ENCODE measurements around the gene C9orf85.

The C9orf85 gene

GRCh38 chr9:71909887-71910649 is 1.4 kb upstream of the C9orf85 start:
- Histone ChIP-seq H3K27ac (ENCODE audit: low read depth, low read length) (peak overlapping the region; percentile 96), H3K27me3 (ENCODE audit: control insufficient read depth in 1 of 2, insufficient read depth in 2 of 2, low read length in 2 of 2) (no peaks in the 10 kb centered on the region), H3K36me3 (ENCODE audit: insufficient read depth, low read length) (no peaks in the 10 kb centered on the region), H3K9me3 (ENCODE audit: low read length) (no peaks in the 10 kb centered on the region), H3K4me3 (ENCODE audit: low read depth in 1 of 2, low read length in 2 of 2) (peak overlapping the region; percentile 81 to 99), H3K4me1 (ENCODE audit: insufficient read depth, low read length) (peaks cover 20% of the 10 kb centered on the region), H3K9ac (ENCODE audit: low read length) (peak overlapping the region; percentile 58)

- H3K4me1 ChIP-seq (ENCODE audit: insufficient read depth, low read length), result peaks cover 20% of the 10 kb centered on the region
These were observed 784 bp upstream of the C9orf85 start for GRCh38 chr9:71910650-71911060.

GRCh38 chr9:71911908-71912335 is 483 bp downstream of the C9orf85 start:
- Histone ChIP-seq H3K36me3 (ENCODE audit: insufficient read depth, low read length) (no peaks in the 10 kb centered on the region), H3K9me3 (ENCODE audit: low read length) (no peaks in the 10 kb centered on the region), H3K27me3 (ENCODE audit: control insufficient read depth in 1 of 2, insufficient read depth in 2 of 2, low read length in 2 of 2) (no peaks in the 10 kb centered on the region), H3K9ac (ENCODE audit: low read length) (peak overlapping the region; percentile 58), H3K27ac (ENCODE audit: low read depth, low read length) (peak overlapping the region; percentile 88), H3K4me1 (ENCODE audit: insufficient read depth, low read length) (peaks cover 20% of the 10 kb centered on the region), H3K4me3 (ENCODE audit: low read depth in 1 of 2, low read length in 2 of 2) (peak overlapping the region; percentile 78 to 99)

More at GRCh38 chr9:71910650-71911060, 784 bp upstream of the C9orf85 start:
- peak overlapping the region; percentile 81 to 99 for H3K4me3 ChIP-seq (ENCODE audit: low read depth in 1 of 2, low read length in 2 of 2)
- H3K27ac ChIP-seq (ENCODE audit: low read depth, low read length), result peak overlapping the region; percentile 96
- no peaks in the 10 kb centered on the region for H3K36me3 ChIP-seq (ENCODE audit: insufficient read depth, low read length)
- H3K9me3 ChIP-seq (ENCODE audit: low read length), result no peaks in the 10 kb centered on the region
- H3K9ac ChIP-seq (ENCODE audit: low read length), result peak overlapping the region; percentile 58
- H3K27me3 ChIP-seq (ENCODE audit: control insufficient read depth in 1 of 2, insufficient read depth in 2 of 2, low read length in 2 of 2), result no peaks in the 10 kb centered on the region

- Histone ChIP-seq H3K4me3 (ENCODE audit: low read depth in 1 of 2, low read length in 2 of 2) (no peak overlapping the region), H3K27me3 (ENCODE audit: control insufficient read depth in 1 of 2, insufficient read depth in 2 of 2, low read length in 2 of 2) (no peaks in the 10 kb centered on the region), H3K36me3 (ENCODE audit: insufficient read depth, low read length) (no peaks in the 10 kb centered on the region), H3K4me1 (ENCODE audit: insufficient read depth, low read length) (peaks cover 10% of the 10 kb centered on the region), H3K9me3 (ENCODE audit: low read length) (no peaks in the 10 kb centered on the region), H3K27ac (ENCODE audit: low read depth, low read length) (no peak overlapping the region), H3K9ac (ENCODE audit: low read length) (no peak overlapping the region)
These were observed 4.1 kb downstream of the C9orf85 start for GRCh38 chr9:71915495-71915894.

DNA sequence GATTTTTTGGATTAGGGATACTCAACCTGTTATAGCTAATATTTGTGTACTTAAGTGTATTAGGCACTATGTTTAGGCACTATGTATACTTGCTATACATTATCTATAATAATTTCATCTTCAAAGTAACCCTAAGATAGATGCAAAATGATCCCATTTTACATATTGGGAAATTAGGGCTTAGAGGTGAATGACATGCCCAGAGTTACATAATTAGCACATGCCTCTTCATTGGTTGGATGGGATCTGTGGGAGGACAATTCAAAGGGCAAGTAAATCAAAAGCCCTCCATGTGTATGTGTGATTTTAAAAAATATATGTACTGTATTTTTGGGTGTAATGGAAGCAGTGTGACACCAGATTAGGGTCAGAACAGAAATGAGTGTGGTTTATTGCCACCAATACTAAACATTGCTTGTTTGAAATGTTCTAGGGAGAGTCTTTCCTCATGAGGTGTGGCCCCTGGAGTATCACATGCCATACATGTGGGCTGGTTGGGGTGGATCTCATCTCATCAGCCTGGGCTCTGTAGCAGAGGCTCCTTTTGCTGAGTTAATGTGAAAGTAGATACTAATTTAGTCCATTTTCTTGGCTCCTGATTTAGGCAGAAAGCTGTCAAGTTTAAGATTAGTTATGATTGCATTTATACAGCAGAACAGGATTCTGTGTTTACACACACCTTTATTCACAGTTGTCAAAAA is 5.5 kb downstream of the C9orf85 start:
- H3K9ac ChIP-seq (ENCODE audit: low read length), result no peak overlapping the region
- no peaks in the 10 kb centered on the region for H3K36me3 ChIP-seq (ENCODE audit: insufficient read depth, low read length)
- H3K9me3 ChIP-seq (ENCODE audit: low read length), result no peaks in the 10 kb centered on the region
- H3K27ac ChIP-seq (ENCODE audit: low read depth, low read length), result no peak overlapping the region
- no peaks in the 10 kb centered on the region for H3K27me3 ChIP-seq (ENCODE audit: control insufficient read depth in 1 of 2, insufficient read depth in 2 of 2, low read length in 2 of 2)
- H3K4me1 ChIP-seq (ENCODE audit: insufficient read depth, low read length), result peaks cover 9% of the 10 kb centered on the region
- no peak overlapping the region for H3K4me3 ChIP-seq (ENCODE audit: low read depth in 1 of 2, low read length in 2 of 2)

- Histone ChIP-seq H3K4me3 (ENCODE audit: low read depth in 1 of 2, low read length in 2 of 2) (no peak overlapping the region), H3K4me1 (ENCODE audit: insufficient read depth, low read length) (no peaks in the 10 kb centered on the region), H3K27me3 (ENCODE audit: control insufficient read depth in 1 of 2, insufficient read depth in 2 of 2, low read length in 2 of 2) (no peaks in the 10 kb centered on the region), H3K36me3 (ENCODE audit: insufficient read depth, low read length) (no peaks in the 10 kb centered on the region), H3K9ac (ENCODE audit: low read length) (no peak overlapping the region), H3K27ac (ENCODE audit: low read depth, low read length) (no peak overlapping the region), H3K9me3 (ENCODE audit: low read length) (no peaks in the 10 kb centered on the region)
These were observed 7.0 kb downstream of the C9orf85 start for GRCh38 chr9:71918419-71918818.

- Histone ChIP-seq H3K4me1 (ENCODE audit: insufficient read depth, low read length) (no peaks in the 10 kb centered on the region), H3K4me3 (ENCODE audit: low read depth in 1 of 2, low read length in 2 of 2) (no peak overlapping the region), H3K9ac (ENCODE audit: low read length) (no peak overlapping the region), H3K27me3 (ENCODE audit: control insufficient read depth in 1 of 2, insufficient read depth in 2 of 2, low read length in 2 of 2) (no peaks in the 10 kb centered on the region), H3K36me3 (ENCODE audit: insufficient read depth, low read length) (no peaks in the 10 kb centered on the region), H3K27ac (ENCODE audit: low read depth, low read length) (no peak overlapping the region), H3K9me3 (ENCODE audit: low read length) (no peaks in the 10 kb centered on the region)
These were observed 9.2 kb downstream of the C9orf85 start for GRCh38 chr9:71920456-71921189.

DNA sequence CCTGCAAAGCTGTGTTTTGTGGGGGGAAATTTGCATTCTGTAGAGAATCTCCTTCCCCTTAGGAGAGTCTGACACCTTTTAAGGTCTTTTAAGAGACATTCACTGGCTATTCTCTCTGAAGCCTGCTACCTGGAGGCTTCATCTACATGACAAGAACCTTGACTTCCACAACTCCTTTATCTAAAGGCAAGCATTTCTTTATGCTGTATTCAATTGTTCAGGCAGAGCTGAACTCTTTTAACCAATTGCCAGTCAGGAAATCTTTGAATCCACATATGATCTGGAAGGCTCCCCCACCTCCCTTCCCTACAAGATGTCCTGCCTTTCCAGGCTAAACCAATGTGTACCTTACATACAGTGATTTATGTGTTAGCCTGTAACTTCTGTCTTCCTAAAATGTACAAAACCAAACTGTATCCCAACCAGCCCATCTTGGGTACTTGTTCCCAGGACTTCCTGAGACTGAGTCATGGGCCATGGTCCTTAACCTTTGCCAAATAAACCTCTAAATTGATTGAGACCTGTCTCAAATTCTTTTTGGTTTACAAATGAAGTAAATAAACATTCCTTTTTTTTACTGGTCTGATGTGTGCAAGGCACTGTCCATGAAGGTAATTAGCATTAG is 9.9 kb downstream of the C9orf85 start:
- Histone ChIP-seq H3K36me3 (ENCODE audit: insufficient read depth, low read length) (no peaks in the 10 kb centered on the region), H3K27ac (ENCODE audit: low read depth, low read length) (no peak overlapping the region), H3K4me1 (ENCODE audit: insufficient read depth, low read length) (no peaks in the 10 kb centered on the region), H3K9me3 (ENCODE audit: low read length) (no peaks in the 10 kb centered on the region), H3K4me3 (ENCODE audit: low read depth in 1 of 2, low read length in 2 of 2) (no peak overlapping the region), H3K27me3 (ENCODE audit: control insufficient read depth in 1 of 2, insufficient read depth in 2 of 2, low read length in 2 of 2) (no peaks in the 10 kb centered on the region), H3K9ac (ENCODE audit: low read length) (no peak overlapping the region)

- Histone ChIP-seq H3K4me1 (ENCODE audit: insufficient read depth, low read length) (peaks cover 4% of the 10 kb centered on the region), H3K27me3 (ENCODE audit: control insufficient read depth in 1 of 2, insufficient read depth in 2 of 2, low read length in 2 of 2) (no peaks in the 10 kb centered on the region), H3K27ac (ENCODE audit: low read depth, low read length) (no peak overlapping the region), H3K4me3 (ENCODE audit: low read depth in 1 of 2, low read length in 2 of 2) (no peak overlapping the region), H3K9me3 (ENCODE audit: low read length) (no peaks in the 10 kb centered on the region), H3K9ac (ENCODE audit: low read length) (no peak overlapping the region), H3K36me3 (ENCODE audit: insufficient read depth, low read length) (no peaks in the 10 kb centered on the region)
These were observed 13.1 kb downstream of the C9orf85 start for GRCh38 chr9:71924576-71924975.

DNA sequence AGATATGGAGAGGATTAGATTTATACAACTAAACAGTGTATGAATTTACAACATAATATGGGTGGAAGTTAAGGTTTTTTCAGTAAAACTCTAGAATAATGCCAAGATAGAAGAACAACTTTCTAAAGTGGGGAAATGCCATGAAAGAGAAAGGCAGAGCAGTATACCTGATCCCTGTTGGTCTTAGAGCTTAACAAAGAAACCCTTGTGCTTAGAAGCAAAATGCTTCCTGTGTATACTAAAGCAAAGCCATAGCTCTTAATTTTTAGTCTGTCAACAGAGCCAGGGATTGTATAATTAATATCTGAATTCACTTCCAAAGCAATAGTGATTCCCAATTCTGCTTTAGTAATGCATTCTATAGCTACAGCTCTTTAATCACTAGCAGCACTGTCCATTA is 14.4 kb downstream of the C9orf85 start:
- H3K4me1 ChIP-seq (ENCODE audit: insufficient read depth, low read length), result peaks cover 4% of the 10 kb centered on the region
- no peak overlapping the region for H3K9ac ChIP-seq (ENCODE audit: low read length)
- no peaks in the 10 kb centered on the region for H3K27me3 ChIP-seq (ENCODE audit: control insufficient read depth in 1 of 2, insufficient read depth in 2 of 2, low read length in 2 of 2)
- no peak overlapping the region for H3K4me3 ChIP-seq (ENCODE audit: low read depth in 1 of 2, low read length in 2 of 2)
- H3K9me3 ChIP-seq (ENCODE audit: low read length), result no peaks in the 10 kb centered on the region
- no peaks in the 10 kb centered on the region for H3K36me3 ChIP-seq (ENCODE audit: insufficient read depth, low read length)
- H3K27ac ChIP-seq (ENCODE audit: low read depth, low read length), result no peak overlapping the region

GRCh38 chr9:71928376-71928775 is 16.9 kb downstream of the C9orf85 start:
- no peaks in the 10 kb centered on the region for H3K9me3 ChIP-seq (ENCODE audit: low read length)
- no peaks in the 10 kb centered on the region for H3K36me3 ChIP-seq (ENCODE audit: insufficient read depth, low read length)
- no peak overlapping the region for H3K4me3 ChIP-seq (ENCODE audit: low read depth in 1 of 2, low read length in 2 of 2)
- H3K27me3 ChIP-seq (ENCODE audit: control insufficient read depth in 1 of 2, insufficient read depth in 2 of 2, low read length in 2 of 2), result no peaks in the 10 kb centered on the region
- H3K9ac ChIP-seq (ENCODE audit: low read length), result no peak overlapping the region
- peaks cover 4% of the 10 kb centered on the region for H3K4me1 ChIP-seq (ENCODE audit: insufficient read depth, low read length)
- no peak overlapping the region for H3K27ac ChIP-seq (ENCODE audit: low read depth, low read length)

Measured in muscle layer of colon (tissue), 2 donors.